Keratinocyte (primary cell): Measurements from ENCODE around the gene CALY.

ENCODE experiments used
- CTCF ChIP-seq, 3 experiments: IDR thresholded peaks in 1 of 3; conservative IDR thresholded peaks in 1 of 3; optimal IDR thresholded peaks in 1 of 3; 2 replicates in 2 of 3; 3 replicates in 1 of 3; pipeline versions ENCODE3 to v1.5.1; 2011; ENCODE audit warnings: low read length in 3 of 3, mild to moderate bottlenecking in 3 of 3, moderate library complexity in 2 of 3, control low read depth in 1 of 3, inconsistent platforms in 1 of 3; ENCODE audit not compliant: insufficient read depth in 2 of 3; ENCODE audit errors: extremely low read depth in 1 of 3
- EZH2 ChIP-seq: IDR thresholded peaks from one replicate; pipeline ENCODE4 v1.6.1; 2012; ENCODE audit warnings: inconsistent platforms, mild to moderate bottlenecking, low read length, moderate library complexity

DNA sequence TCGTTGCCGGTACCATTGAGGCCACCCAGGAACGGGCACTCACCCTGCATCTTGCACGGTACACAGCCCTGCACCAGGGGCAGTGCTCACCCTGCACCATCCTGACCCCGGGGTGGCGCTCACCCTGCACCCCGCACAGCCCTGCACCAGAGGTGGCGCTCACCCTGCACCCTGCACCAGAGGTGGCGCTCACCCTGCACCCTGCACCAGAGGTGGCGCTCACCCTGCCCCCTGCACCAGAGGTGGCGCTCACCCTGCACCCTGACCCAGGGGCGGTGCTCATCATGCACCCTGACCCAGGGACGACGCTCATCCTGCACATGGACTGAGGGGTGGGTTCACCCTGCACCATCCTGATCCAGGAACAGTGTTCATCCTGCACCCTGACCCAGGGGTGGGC is 34.5 kb downstream of the CALY start:
- TF ChIP-seq EZH2, result no peak
- TF ChIP-seq CTCF (optimal IDR thresholded peaks at IDR 0.05 in 1 of 3, IDR thresholded peaks at IDR 0.05 in 1 of 3, conservative IDR thresholded peaks at IDR 0.05 in 1 of 3; ENCODE audit: extremely low read depth in 1 of 3, insufficient read depth in 2 of 3, low read length in 3 of 3), result no peak
